Measurements from ENCODE around the gene LRSAM1. TPM values are rescaled to one million over a fixed set of nuclear protein-coding genes. Genes with fewer than 3 reads are reported as not detected.

The LRSAM1 gene
- total and polyA plus RNA-seq, 3 donors from 2014 or later, result 9.9 to 22.0 (median 20.5) TPM

GRCh38 chr9:127538849-127539258, 87.5 kb downstream of the LRSAM1 start:
- no peaks in the 10 kb centered on the region for H3K9me3 ChIP-seq
- DNase-seq, result no peak
- intact Hi-C loops (cut with DNase I; ENCODE audit: low total_unique reads), result no loop called here
- 67 to 78% methylated on average over 4 of the region's 4 CpGs for WGBS, 2 donors
- no peaks in the 10 kb centered on the region for H3K36me3 ChIP-seq (ENCODE audit: low read depth, missing control alignments)
- no peak overlapping the region for H3K4me3 ChIP-seq
- peaks cover 64% of the 10 kb centered on the region for H3K4me1 ChIP-seq
- TF ChIP-seq CTCF (IDR thresholded peaks at IDR 0.05), result no peak
- TF ChIP-seq POLR2A (IDR thresholded peaks at IDR 0.05), result no peak
- H3K27me3 ChIP-seq, result no peaks in the 10 kb centered on the region
- peak overlapping the region; percentile 12 to 65 for H3K27ac ChIP-seq

GRCh38 chr9:127539259-127539981, 88.1 kb downstream of the LRSAM1 start:
- Histone ChIP-seq H3K27ac (peak overlapping the region; percentile 12 to 65), H3K9me3 (no peaks in the 10 kb centered on the region), H3K27me3 (no peaks in the 10 kb centered on the region), H3K36me3 (ENCODE audit: low read depth, missing control alignments) (no peaks in the 10 kb centered on the region), H3K4me3 (no peak overlapping the region), H3K4me1 (peaks cover 61% of the 10 kb centered on the region)
- intact Hi-C loops (cut with DNase I; ENCODE audit: low total_unique reads), result no loop called here
- no peak for DNase-seq
- TF ChIP-seq POLR2A (IDR thresholded peaks at IDR 0.05), result no peak
- no peak for TF ChIP-seq CTCF (IDR thresholded peaks at IDR 0.05)
- 73 to 79% methylated on average over 14 to 17 of the region's 17 CpGs for WGBS, 2 donors

- Histone ChIP-seq H3K4me3 (no peak overlapping the region), H3K36me3 (ENCODE audit: low read depth, missing control alignments) (no peaks in the 10 kb centered on the region), H3K27ac (peak overlapping the region; percentile 12 to 65), H3K27me3 (no peaks in the 10 kb centered on the region), H3K4me1 (peaks cover 60% of the 10 kb centered on the region), H3K9me3 (no peaks in the 10 kb centered on the region)
- TF ChIP-seq CTCF (IDR thresholded peaks at IDR 0.05) (no peak), POLR2A (IDR thresholded peaks at IDR 0.05) (no peak)
- 67 to 78% methylated on average over 15 of the region's 15 CpGs for whole genome bisulfite sequencing, 2 donors
- intact Hi-C loops (cut with DNase I; ENCODE audit: low total_unique reads), result no loop called here
- no peak for DNase-seq
Measured at GRCh38 chr9:127539982-127540663, 88.8 kb downstream of the LRSAM1 start.

GRCh38 chr9:127540664-127541041, 89.3 kb downstream of the LRSAM1 start:
- Histone ChIP-seq H3K27me3 (no peaks in the 10 kb centered on the region), H3K4me1 (peaks cover 61% of the 10 kb centered on the region), H3K36me3 (ENCODE audit: low read depth, missing control alignments) (no peaks in the 10 kb centered on the region), H3K27ac (peak overlapping the region; percentile 12 to 65), H3K4me3 (no peak overlapping the region), H3K9me3 (no peaks in the 10 kb centered on the region)
- DNase-seq, result no peak
- TF ChIP-seq CTCF (IDR thresholded peaks at IDR 0.05), result no peak
- no peak for TF ChIP-seq POLR2A (IDR thresholded peaks at IDR 0.05)
- WGBS, 2 donors, result 74 to 77% methylated on average over 5 to 13 of the region's 13 CpGs
- intact Hi-C loops (cut with DNase I; ENCODE audit: low total_unique reads), result no loop called here

All from testis (tissue), 3 donors.